Activated naive CD8-positive, alpha-beta T cell treated with anti-CD3 and anti-CD28 coated beads for 36 hours (primary cell): Measurements from ENCODE around the gene TUFT1. TPM values are rescaled to one million over a fixed set of nuclear protein-coding genes. Genes with fewer than 3 reads are reported as not detected.
"Not testable (repeated sequence)": the region's sequence is repeated elsewhere in the genome, so short reads cannot be mapped to it uniquely, and the experiment has no call there.

Source experiments
- DNase-seq: peaks from one replicate; pipeline ENCODE4 v3.0.0; 2021
- H3K27ac Mint-ChIP-seq: one replicate; pipeline ENCODE4 v1.8.0; 2022; ENCODE audit warnings: mild to moderate bottlenecking, moderate library complexity, mixed read lengths
- H3K27me3 Mint-ChIP-seq: one replicate; pipeline ENCODE4 v1.8.0; 2022; ENCODE audit warnings: mild to moderate bottlenecking, mixed read lengths
- H3K36me3 Mint-ChIP-seq: one replicate; pipeline ENCODE4 v1.8.0; 2021; ENCODE audit warnings: mild to moderate bottlenecking, mixed read lengths
- H3K4me1 Mint-ChIP-seq: one replicate; pipeline ENCODE4 v1.8.0; 2021; ENCODE audit warnings: mixed read lengths
- H3K4me3 Mint-ChIP-seq: one replicate; pipeline ENCODE4 v1.8.0; 2022; ENCODE audit warnings: mild to moderate bottlenecking, moderate library complexity, mixed read lengths
- H3K9me3 Mint-ChIP-seq: one replicate; pipeline ENCODE4 v1.8.0; 2022; ENCODE audit warnings: mixed read lengths
- total RNA-seq, 2 experiments: library from RNA; stranded (reverse); gene quantifications; one replicate each; pipeline ENCODE4 v1.2.3, GENCODE V29; 2021

Gene TUFT1
- total RNA-seq, 2 experiments from 2014 or later = 2.3 to 2.9 TPM

GRCh38 chr1:151522427-151522826, 17.7 kb upstream of the TUFT1 start:
- H3K4me3 Mint-ChIP-seq, DNase-seq, H3K4me1 Mint-ChIP-seq, H3K9me3 Mint-ChIP-seq, H3K36me3 Mint-ChIP-seq, H3K27ac Mint-ChIP-seq, H3K27me3 Mint-ChIP-seq: not testable (repeated sequence)

GRCh38 chr1:151523326-151523725, 16.8 kb upstream of the TUFT1 start:
- Mint-ChIP-seq H3K27me3 (no peaks in the 10 kb centered on the region), H3K36me3 (no peaks in the 10 kb centered on the region), H3K27ac (no peak overlapping the region), H3K4me1 (no peaks in the 10 kb centered on the region), H3K9me3 (no peaks in the 10 kb centered on the region), H3K4me3 (no peak overlapping the region)
- no peak for DNase-seq

- no peak overlapping the region for H3K4me3 Mint-ChIP-seq
These were observed 15.4 kb upstream of the TUFT1 start for GRCh38 chr1:151524736-151525135.

GRCh38 chr1:151526735-151527525, 13.2 kb upstream of the TUFT1 start:
- H3K9me3 Mint-ChIP-seq = no peaks in the 10 kb centered on the region

More at GRCh38 chr1:151524736-151525135, 15.4 kb upstream of the TUFT1 start:
- Mint-ChIP-seq H3K27me3 (no peaks in the 10 kb centered on the region), H3K27ac (no peak overlapping the region), H3K36me3 (no peaks in the 10 kb centered on the region), H3K4me1 (no peaks in the 10 kb centered on the region), H3K9me3 (no peaks in the 10 kb centered on the region)
- no peak for DNase-seq

GRCh38 chr1:151529211-151529702, 10.9 kb upstream of the TUFT1 start:
- no peaks in the 10 kb centered on the region for H3K4me1 Mint-ChIP-seq
- no peak overlapping the region for H3K4me3 Mint-ChIP-seq
- DNase-seq = no peak
- no peaks in the 10 kb centered on the region for H3K9me3 Mint-ChIP-seq
- H3K27ac Mint-ChIP-seq = no peak overlapping the region
- no peaks in the 10 kb centered on the region for H3K27me3 Mint-ChIP-seq
- no peaks in the 10 kb centered on the region for H3K36me3 Mint-ChIP-seq

More at GRCh38 chr1:151526735-151527525, 13.2 kb upstream of the TUFT1 start:
- H3K4me1 Mint-ChIP-seq = no peaks in the 10 kb centered on the region
- H3K27ac Mint-ChIP-seq = no peak overlapping the region
- H3K36me3 Mint-ChIP-seq = no peaks in the 10 kb centered on the region
- H3K27me3 Mint-ChIP-seq = no peaks in the 10 kb centered on the region
- DNase-seq = no peak
- H3K4me3 Mint-ChIP-seq = no peak overlapping the region

- no peak overlapping the region for H3K4me3 Mint-ChIP-seq
- H3K9me3 Mint-ChIP-seq = no peaks in the 10 kb centered on the region
- no peaks in the 10 kb centered on the region for H3K27me3 Mint-ChIP-seq
- no peak for DNase-seq
- H3K27ac Mint-ChIP-seq = no peak overlapping the region
- no peaks in the 10 kb centered on the region for H3K4me1 Mint-ChIP-seq
- H3K36me3 Mint-ChIP-seq = no peaks in the 10 kb centered on the region
These were observed 10.3 kb upstream of the TUFT1 start for GRCh38 chr1:151529781-151530180.

GRCh38 chr1:151530461-151530860, 9.6 kb upstream of the TUFT1 start:
- H3K4me1 Mint-ChIP-seq = no peaks in the 10 kb centered on the region
- H3K4me3 Mint-ChIP-seq = no peak overlapping the region
- H3K36me3 Mint-ChIP-seq = no peaks in the 10 kb centered on the region
- no peaks in the 10 kb centered on the region for H3K9me3 Mint-ChIP-seq
- H3K27me3 Mint-ChIP-seq = no peaks in the 10 kb centered on the region
- H3K27ac Mint-ChIP-seq = no peak overlapping the region
- no peak for DNase-seq

- Mint-ChIP-seq H3K27ac (no peak overlapping the region), H3K4me1 (no peaks in the 10 kb centered on the region)
These were observed 6.2 kb upstream of the TUFT1 start for GRCh38 chr1:151533870-151534269.

GRCh38 chr1:151534662-151535278, 5.3 kb upstream of the TUFT1 start:
- peaks cover 3% of the 10 kb centered on the region for H3K4me1 Mint-ChIP-seq
- peak; percentile 75 for DNase-seq
- H3K27me3 Mint-ChIP-seq = no peaks in the 10 kb centered on the region
- H3K9me3 Mint-ChIP-seq = no peaks in the 10 kb centered on the region
- H3K27ac Mint-ChIP-seq = no peak overlapping the region
- no peak overlapping the region for H3K4me3 Mint-ChIP-seq
- no peaks in the 10 kb centered on the region for H3K36me3 Mint-ChIP-seq

More at GRCh38 chr1:151533870-151534269, 6.2 kb upstream of the TUFT1 start:
- no peak for DNase-seq
- no peaks in the 10 kb centered on the region for H3K27me3 Mint-ChIP-seq
- no peaks in the 10 kb centered on the region for H3K9me3 Mint-ChIP-seq
- no peak overlapping the region for H3K4me3 Mint-ChIP-seq
- H3K36me3 Mint-ChIP-seq = no peaks in the 10 kb centered on the region

GRCh38 chr1:151535326-151536271, 4.5 kb upstream of the TUFT1 start:
- peaks cover 4% of the 10 kb centered on the region for H3K4me1 Mint-ChIP-seq
- no peak overlapping the region for H3K27ac Mint-ChIP-seq
- no peaks in the 10 kb centered on the region for H3K36me3 Mint-ChIP-seq
- H3K27me3 Mint-ChIP-seq = peaks cover 1% of the 10 kb centered on the region
- no peak overlapping the region for H3K4me3 Mint-ChIP-seq
- no peak for DNase-seq
- H3K9me3 Mint-ChIP-seq = no peaks in the 10 kb centered on the region

- H3K36me3 Mint-ChIP-seq = no peaks in the 10 kb centered on the region
- no peak for DNase-seq
These were observed 3.6 kb upstream of the TUFT1 start for GRCh38 chr1:151536499-151536898.

GRCh38 chr1:151537112-151537511, 3.0 kb upstream of the TUFT1 start:
- H3K27me3 Mint-ChIP-seq = peaks cover 16% of the 10 kb centered on the region
- DNase-seq = no peak
- no peak overlapping the region for H3K4me3 Mint-ChIP-seq
- no peaks in the 10 kb centered on the region for H3K9me3 Mint-ChIP-seq
- H3K27ac Mint-ChIP-seq = no peak overlapping the region
- H3K36me3 Mint-ChIP-seq = no peaks in the 10 kb centered on the region
- peaks cover 15% of the 10 kb centered on the region for H3K4me1 Mint-ChIP-seq

More at GRCh38 chr1:151536499-151536898, 3.6 kb upstream of the TUFT1 start:
- no peak overlapping the region for H3K4me3 Mint-ChIP-seq
- H3K4me1 Mint-ChIP-seq = peaks cover 13% of the 10 kb centered on the region
- no peak overlapping the region for H3K27ac Mint-ChIP-seq
- peaks cover 10% of the 10 kb centered on the region for H3K27me3 Mint-ChIP-seq
- H3K9me3 Mint-ChIP-seq = no peaks in the 10 kb centered on the region

- Mint-ChIP-seq H3K9me3 (no peaks in the 10 kb centered on the region), H3K4me1 (peaks cover 15% of the 10 kb centered on the region), H3K4me3 (peak overlapping the region; percentile 90), H3K36me3 (no peaks in the 10 kb centered on the region), H3K27me3 (peaks cover 18% of the 10 kb centered on the region), H3K27ac (no peak overlapping the region)
- DNase-seq = peak; percentile 34
These were observed 638 bp upstream of the TUFT1 start for GRCh38 chr1:151539321-151540020.

GRCh38 chr1:151540982-151541377, 871 bp downstream of the TUFT1 start:
- no peak for DNase-seq
- Mint-ChIP-seq H3K4me3 (peak overlapping the region; percentile 90), H3K27ac (no peak overlapping the region), H3K4me1 (peaks cover 15% of the 10 kb centered on the region), H3K36me3 (no peaks in the 10 kb centered on the region), H3K9me3 (no peaks in the 10 kb centered on the region), H3K27me3 (peaks cover 18% of the 10 kb centered on the region)
